ENCODE measurements around the gene CNTNAP1.

Gene CNTNAP1

GRCh38 chr17:42744283-42744805, 62.0 kb downstream of the CNTNAP1 start:
- peak overlapping the region; percentile 80 for H3K27ac ChIP-seq (ENCODE audit: low read depth, low read length, severe bottlenecking)
- H3K9me3 ChIP-seq (ENCODE audit: control insufficient read depth, low read length): peaks cover 5% of the 10 kb centered on the region
- H3K36me3 ChIP-seq (ENCODE audit: control insufficient read depth, insufficient read depth, low read length): peaks cover 4% of the 10 kb centered on the region
- WGBS, 2 experiments (ENCODE audit: insufficient coverage in 2 of 2): 2 to 5% methylated on average over 11 to 17 of the region's 32 CpGs
- H3K4me1 ChIP-seq (ENCODE audit: control insufficient read depth, insufficient read depth, low read length, poor library complexity, severe bottlenecking): peaks cover 6% of the 10 kb centered on the region
- H3K4me3 ChIP-seq (ENCODE audit: extremely low read depth, insufficient read depth, low read length, poor library complexity, severe bottlenecking): peak overlapping the region; percentile 67

- Histone ChIP-seq H3K9me3 (ENCODE audit: control insufficient read depth, low read length) (peaks cover 5% of the 10 kb centered on the region), H3K36me3 (ENCODE audit: control insufficient read depth, insufficient read depth, low read length) (peaks cover 4% of the 10 kb centered on the region), H3K4me1 (ENCODE audit: control insufficient read depth, insufficient read depth, low read length, poor library complexity, severe bottlenecking) (peaks cover 8% of the 10 kb centered on the region), H3K4me3 (ENCODE audit: extremely low read depth, insufficient read depth, low read length, poor library complexity, severe bottlenecking) (peak within 1 kb of the TSS; percentile 67), H3K27ac (ENCODE audit: low read depth, low read length, severe bottlenecking) (peak within 1 kb of the TSS; percentile 80)
- WGBS, 2 experiments (ENCODE audit: insufficient coverage in 2 of 2): 11 to 16% methylated on average over 23 to 30 of the region's 50 CpGs
Measured at GRCh38 chr17:42744806-42745617, 62.7 kb downstream of the CNTNAP1 start, which contains the start of gene EZH1. TSS of gene EZH1 (minus strand) at chr17:42745040. CDS start at chr17:42728941, 16,099 bp downstream.

GRCh38 chr17:42748202-42748907, 66.0 kb downstream of the CNTNAP1 start:
- WGBS, 2 experiments (ENCODE audit: insufficient coverage in 2 of 2): 51 to 73% methylated on average over 3 to 4 of the region's 7 CpGs
- no peaks in the 10 kb centered on the region for H3K36me3 ChIP-seq (ENCODE audit: control insufficient read depth, insufficient read depth, low read length)
- peaks cover 8% of the 10 kb centered on the region for H3K4me1 ChIP-seq (ENCODE audit: control insufficient read depth, insufficient read depth, low read length, poor library complexity, severe bottlenecking)
- peaks cover 5% of the 10 kb centered on the region for H3K9me3 ChIP-seq (ENCODE audit: control insufficient read depth, low read length)
- H3K27ac ChIP-seq (ENCODE audit: low read depth, low read length, severe bottlenecking): no peak overlapping the region
- H3K4me3 ChIP-seq (ENCODE audit: extremely low read depth, insufficient read depth, low read length, poor library complexity, severe bottlenecking): no peak overlapping the region

GRCh38 chr17:42748908-42749798, 66.8 kb downstream of the CNTNAP1 start:
- Histone ChIP-seq H3K4me3 (ENCODE audit: extremely low read depth, insufficient read depth, low read length, poor library complexity, severe bottlenecking) (no peak overlapping the region), H3K36me3 (ENCODE audit: control insufficient read depth, insufficient read depth, low read length) (no peaks in the 10 kb centered on the region), H3K27ac (ENCODE audit: low read depth, low read length, severe bottlenecking) (no peak overlapping the region), H3K9me3 (ENCODE audit: control insufficient read depth, low read length) (peaks cover 5% of the 10 kb centered on the region), H3K4me1 (ENCODE audit: control insufficient read depth, insufficient read depth, low read length, poor library complexity, severe bottlenecking) (peaks cover 3% of the 10 kb centered on the region)
- 89 to 94% methylated on average over 4 to 8 of the region's 11 CpGs for WGBS, 2 experiments (ENCODE audit: insufficient coverage in 2 of 2)
